ENCODE results near the gene FLOT1.
A peak's percentile ranks its signal among the peaks of the same experiment; 100 is the strongest.
"Not testable (repeated sequence)": the region's sequence is repeated elsewhere in the genome, so short reads cannot be mapped to it uniquely, and the experiment has no call there.

FLOT1 gene

GRCh38 chr6:30723159-30723842 is 19.2 kb downstream of the FLOT1 start:
- not testable (repeated sequence) for DNase-seq (ENCODE audit: low read depth in 2 of 2)

- DNase-seq (ENCODE audit: low read depth in 2 of 2), result no peak
Measured at GRCh38 chr6:30722280-30723112, 20.0 kb downstream of the FLOT1 start.

- DNase-seq (ENCODE audit: low read depth in 2 of 2), result not testable (repeated sequence)
Measured at GRCh38 chr6:30722025-30722279, 20.5 kb downstream of the FLOT1 start.

- peak; percentile 79 to 84 for DNase-seq (ENCODE audit: low read depth in 2 of 2)
Measured at GRCh38 chr6:30721198-30722024, 21.1 kb downstream of the FLOT1 start.

- DNase-seq (ENCODE audit: low read depth in 2 of 2), result no peak
Measured at GRCh38 chr6:30720738-30721197, 21.7 kb downstream of the FLOT1 start.

- DNase-seq (ENCODE audit: low read depth in 2 of 2), result peak; percentile 96
Measured at GRCh38 chr6:30719791-30720737, 22.4 kb downstream of the FLOT1 start, which contains the start of gene TUBB. Gene TUBB, plus strand, starts transcription at chr6:30720352. Its CDS starts 155 bp downstream, at chr6:30720507.

GRCh38 chr6:30719356-30719755 is 23.1 kb downstream of the FLOT1 start:
- no peak for DNase-seq (ENCODE audit: low read depth in 2 of 2)

GRCh38 chr6:30717845-30718720 is 24.4 kb downstream of the FLOT1 start:
- DNase-seq (ENCODE audit: low read depth in 2 of 2), result not testable (repeated sequence)

- peak; percentile 100 for DNase-seq (ENCODE audit: low read depth in 2 of 2)
Measured at GRCh38 chr6:30717129-30717844, 25.2 kb downstream of the FLOT1 start, which contains the start of gene MDC1. Gene MDC1, minus strand, starts transcription at chr6:30717281. Its CDS starts 2,106 bp downstream, at chr6:30715175.

- DNase-seq (ENCODE audit: low read depth in 2 of 2), result no peak
Measured at GRCh38 chr6:30716879-30717128, 25.7 kb downstream of the FLOT1 start.

- DNase-seq (ENCODE audit: low read depth in 2 of 2), result no peak
Measured at GRCh38 chr6:30714263-30714662, 28.2 kb downstream of the FLOT1 start.

- no peak for DNase-seq (ENCODE audit: low read depth in 2 of 2)
Measured at GRCh38 chr6:30712441-30712945, 30.0 kb downstream of the FLOT1 start.

GRCh38 chr6:30711758-30712380 is 30.6 kb downstream of the FLOT1 start:
- no peak for DNase-seq (ENCODE audit: low read depth in 2 of 2)

- DNase-seq (ENCODE audit: low read depth in 2 of 2), result no peak
Measured at GRCh38 chr6:30709101-30709868, 33.2 kb downstream of the FLOT1 start.

GRCh38 chr6:30707281-30707850 is 35.1 kb downstream of the FLOT1 start:
- no peak for DNase-seq (ENCODE audit: low read depth in 2 of 2)

GRCh38 chr6:30705620-30706019 is 36.9 kb downstream of the FLOT1 start:
- no peak for DNase-seq (ENCODE audit: low read depth in 2 of 2)

GRCh38 chr6:30703821-30704220 is 38.7 kb downstream of the FLOT1 start:
- no peak for DNase-seq (ENCODE audit: low read depth in 2 of 2)

GRCh38 chr6:30703011-30703410 is 39.5 kb downstream of the FLOT1 start:
- no peak for DNase-seq (ENCODE audit: low read depth in 2 of 2)
